ENCODE data around the gene SEMA4D.

The SEMA4D gene

GRCh38 chr9:89536145-89536574 lies 38.2 kb upstream of the SEMA4D start:
- Histone ChIP-seq H4K20me1 (ENCODE audit: insufficient read depth, low read length) (no peaks in the 10 kb centered on the region), H3K9ac (ENCODE audit: low read length) (no peak overlapping the region), H3K27ac (ENCODE audit: low read length) (no peak overlapping the region), H2AFZ (ENCODE audit: low read depth, low read length) (no peak overlapping the region), H3K27me3 (ENCODE audit: low read depth, low read length) (no peaks in the 10 kb centered on the region), H3K4me1 (ENCODE audit: low read length) (no peaks in the 10 kb centered on the region), H3K36me3 (replicated peaks; ENCODE audit: low read depth, low read length) (no peaks in the 10 kb centered on the region), H3K9me3 (ENCODE audit: insufficient read depth, low read length) (no peaks in the 10 kb centered on the region), H3K4me2 (ENCODE audit: low read length) (no peak overlapping the region), H3K79me2 (ENCODE audit: low read length) (no peaks in the 10 kb centered on the region), H3K4me3 (ENCODE audit: low read length) (no peak overlapping the region)
- TF ChIP-seq CTCF (IDR thresholded peaks at IDR 0.05; ENCODE audit: low read depth, low read length) (no peak), EZH2phosphoT487 (IDR thresholded peaks at IDR 0.05; ENCODE audit: low read depth) (no peak)

GRCh38 chr9:89535461-89535860 lies 37.5 kb upstream of the SEMA4D start:
- H3K27me3 ChIP-seq (ENCODE audit: low read depth, low read length): no peaks in the 10 kb centered on the region
- H3K4me1 ChIP-seq (ENCODE audit: low read length): no peaks in the 10 kb centered on the region
- H3K9ac ChIP-seq (ENCODE audit: low read length): no peak overlapping the region
- H3K9me3 ChIP-seq (ENCODE audit: insufficient read depth, low read length): no peaks in the 10 kb centered on the region
- no peak overlapping the region for H3K4me3 ChIP-seq (ENCODE audit: low read length)
- no peaks in the 10 kb centered on the region for H3K36me3 ChIP-seq (replicated peaks; ENCODE audit: low read depth, low read length)
- no peak overlapping the region for H3K4me2 ChIP-seq (ENCODE audit: low read length)
- TF ChIP-seq EZH2phosphoT487 (IDR thresholded peaks at IDR 0.05; ENCODE audit: low read depth) (no peak), CTCF (IDR thresholded peaks at IDR 0.05; ENCODE audit: low read depth, low read length) (no peak)
- no peaks in the 10 kb centered on the region for H3K79me2 ChIP-seq (ENCODE audit: low read length)
- H2AFZ ChIP-seq (ENCODE audit: low read depth, low read length): no peak overlapping the region
- H4K20me1 ChIP-seq (ENCODE audit: insufficient read depth, low read length): no peaks in the 10 kb centered on the region
- H3K27ac ChIP-seq (ENCODE audit: low read length): no peak overlapping the region

GRCh38 chr9:89534515-89535287 lies 36.8 kb upstream of the SEMA4D start:
- H3K27me3 ChIP-seq (ENCODE audit: low read depth, low read length): no peaks in the 10 kb centered on the region
- H3K4me1 ChIP-seq (ENCODE audit: low read length): no peaks in the 10 kb centered on the region
- H3K36me3 ChIP-seq (replicated peaks; ENCODE audit: low read depth, low read length): no peaks in the 10 kb centered on the region
- H4K20me1 ChIP-seq (ENCODE audit: insufficient read depth, low read length): no peaks in the 10 kb centered on the region
- H3K27ac ChIP-seq (ENCODE audit: low read length): no peak overlapping the region
- H3K9me3 ChIP-seq (ENCODE audit: insufficient read depth, low read length): no peaks in the 10 kb centered on the region
- H3K9ac ChIP-seq (ENCODE audit: low read length): no peak overlapping the region
- no peak overlapping the region for H3K4me2 ChIP-seq (ENCODE audit: low read length)
- H2AFZ ChIP-seq (ENCODE audit: low read depth, low read length): no peak overlapping the region
- TF ChIP-seq EZH2phosphoT487 (IDR thresholded peaks at IDR 0.05; ENCODE audit: low read depth) (no peak), CTCF (IDR thresholded peaks at IDR 0.05; ENCODE audit: low read depth, low read length) (no peak)
- no peak overlapping the region for H3K4me3 ChIP-seq (ENCODE audit: low read length)
- no peaks in the 10 kb centered on the region for H3K79me2 ChIP-seq (ENCODE audit: low read length)

- H3K4me1 ChIP-seq (ENCODE audit: low read length): no peaks in the 10 kb centered on the region
- H3K9ac ChIP-seq (ENCODE audit: low read length): no peak overlapping the region
- H2AFZ ChIP-seq (ENCODE audit: low read depth, low read length): no peak overlapping the region
- H4K20me1 ChIP-seq (ENCODE audit: insufficient read depth, low read length): no peaks in the 10 kb centered on the region
- H3K27ac ChIP-seq (ENCODE audit: low read length): no peak overlapping the region
- no peaks in the 10 kb centered on the region for H3K79me2 ChIP-seq (ENCODE audit: low read length)
- H3K4me2 ChIP-seq (ENCODE audit: low read length): no peak overlapping the region
- TF ChIP-seq EZH2phosphoT487 (IDR thresholded peaks at IDR 0.05; ENCODE audit: low read depth) (no peak), CTCF (IDR thresholded peaks at IDR 0.05; ENCODE audit: low read depth, low read length) (no peak)
- H3K4me3 ChIP-seq (ENCODE audit: low read length): no peak overlapping the region
- H3K9me3 ChIP-seq (ENCODE audit: insufficient read depth, low read length): no peaks in the 10 kb centered on the region
- H3K36me3 ChIP-seq (replicated peaks; ENCODE audit: low read depth, low read length): no peaks in the 10 kb centered on the region
- H3K27me3 ChIP-seq (ENCODE audit: low read depth, low read length): 0 out of 2 replicates have a peak, but pooled peaks cover 4% of the 10 kb centered on the region
Measured at GRCh38 chr9:89533411-89534095, 35.6 kb upstream of the SEMA4D start.
